ENCODE data around the gene RASL10A.
"Not testable (repeated sequence)": the region's sequence is repeated elsewhere in the genome, so short reads cannot be mapped to it uniquely, and the experiment has no call there.

Gene RASL10A, protein sequence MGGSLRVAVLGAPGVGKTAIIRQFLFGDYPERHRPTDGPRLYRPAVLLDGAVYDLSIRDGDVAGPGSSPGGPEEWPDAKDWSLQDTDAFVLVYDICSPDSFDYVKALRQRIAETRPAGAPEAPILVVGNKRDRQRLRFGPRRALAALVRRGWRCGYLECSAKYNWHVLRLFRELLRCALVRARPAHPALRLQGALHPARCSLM

DNA sequence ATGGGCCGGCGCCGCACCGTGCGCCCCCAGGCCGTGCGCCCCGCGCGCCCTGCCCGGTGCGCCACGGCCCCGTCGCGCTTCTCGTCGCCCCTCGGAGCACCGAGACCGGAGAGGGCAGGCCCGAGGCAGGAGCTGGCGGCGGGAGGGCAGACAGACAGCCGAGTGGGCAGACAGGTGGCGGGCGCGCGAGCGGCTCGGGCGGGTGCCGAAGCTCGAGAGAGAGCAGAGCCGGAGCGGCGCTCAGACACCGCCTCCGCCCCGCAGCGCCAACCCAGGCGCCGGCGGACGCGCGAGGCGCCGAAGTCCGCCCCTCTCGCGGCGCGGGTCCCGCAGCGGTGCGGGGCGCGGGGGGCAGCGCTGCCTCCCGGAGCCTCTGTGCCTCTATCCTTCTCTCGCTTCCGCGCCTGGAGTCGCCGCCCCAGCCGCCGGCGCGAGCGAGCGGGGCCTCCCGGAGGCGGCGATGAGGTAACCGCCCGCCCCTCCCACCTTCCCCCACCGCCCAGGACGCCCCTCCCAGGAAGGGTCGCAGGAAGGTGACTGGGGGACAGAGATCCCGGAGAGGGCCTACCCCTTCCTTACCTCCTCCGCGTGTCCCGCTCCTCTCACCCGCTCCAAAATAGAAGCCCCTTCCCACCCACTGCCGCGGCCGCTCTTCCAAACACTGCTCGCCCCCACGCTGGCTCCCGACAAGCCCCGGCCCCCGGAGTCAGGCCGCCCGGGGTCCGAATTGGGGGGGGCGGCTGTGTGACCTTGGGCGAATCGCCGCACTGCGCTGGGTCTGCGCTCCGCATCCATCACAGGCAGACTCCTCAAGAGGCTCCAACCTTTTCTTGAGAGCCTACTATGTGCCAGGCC, at the start of gene RASL10A:
TSS of gene RASL10A (minus strand) at position 412 of the 855 bp plus-strand sequence. CDS start 451 bp downstream, outside the sequence.
- DNase-seq: no peak

DNA sequence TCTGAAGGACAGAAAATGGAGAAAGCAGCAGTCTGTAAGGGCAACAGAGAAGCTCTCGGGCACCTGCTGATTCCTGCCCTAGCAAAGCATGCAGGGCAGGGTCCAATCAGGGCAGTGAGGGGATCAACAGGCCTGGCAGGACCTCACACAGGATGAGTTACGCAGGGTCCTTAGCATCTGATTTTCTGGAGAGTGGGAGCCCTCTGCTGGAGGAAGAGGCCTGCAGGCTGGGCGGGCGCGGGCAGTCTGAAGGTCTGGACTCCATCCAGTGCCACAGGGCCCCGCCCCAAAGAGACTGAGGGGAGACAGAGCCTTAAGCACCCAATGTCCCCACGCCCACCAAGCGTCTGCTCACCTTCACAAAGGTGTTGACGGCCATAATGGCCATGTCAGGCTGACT, 44.0 kb upstream of the RASL10A start:
- no peak for DNase-seq

DNA sequence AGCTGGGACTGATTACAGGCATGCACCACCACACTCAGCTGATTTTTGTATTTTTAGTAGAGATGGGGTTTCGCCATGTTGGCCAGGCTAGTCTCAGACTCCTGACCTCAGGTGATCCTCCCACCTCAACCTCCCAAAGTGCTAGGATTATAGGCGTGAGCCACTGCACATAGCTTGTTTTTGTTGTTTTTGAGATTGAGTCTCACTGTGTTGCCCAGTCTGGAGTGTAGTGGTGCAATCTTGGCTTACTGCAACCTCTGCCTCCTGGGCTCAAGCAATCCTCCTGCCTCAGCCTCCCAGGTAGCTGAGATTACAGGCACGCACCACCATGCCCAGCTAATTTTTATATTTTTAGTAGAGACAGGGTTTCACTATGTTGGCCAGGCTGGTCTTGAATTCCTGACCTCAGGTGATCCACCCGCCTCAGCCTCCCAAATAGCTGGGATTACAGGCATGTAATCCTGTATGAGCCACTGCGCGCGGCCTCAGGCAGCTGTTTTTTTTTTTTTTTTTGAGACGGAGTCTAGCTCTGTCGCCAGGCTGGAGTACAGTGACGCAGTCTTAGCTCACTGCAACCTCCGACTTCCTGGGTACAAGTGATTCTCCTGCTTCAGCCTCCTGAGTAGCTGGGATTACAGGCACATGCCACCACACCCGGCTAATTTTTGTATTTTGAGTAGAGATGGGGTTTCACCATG, 41.8 kb upstream of the RASL10A start:
- not testable (repeated sequence) for DNase-seq

DNA sequence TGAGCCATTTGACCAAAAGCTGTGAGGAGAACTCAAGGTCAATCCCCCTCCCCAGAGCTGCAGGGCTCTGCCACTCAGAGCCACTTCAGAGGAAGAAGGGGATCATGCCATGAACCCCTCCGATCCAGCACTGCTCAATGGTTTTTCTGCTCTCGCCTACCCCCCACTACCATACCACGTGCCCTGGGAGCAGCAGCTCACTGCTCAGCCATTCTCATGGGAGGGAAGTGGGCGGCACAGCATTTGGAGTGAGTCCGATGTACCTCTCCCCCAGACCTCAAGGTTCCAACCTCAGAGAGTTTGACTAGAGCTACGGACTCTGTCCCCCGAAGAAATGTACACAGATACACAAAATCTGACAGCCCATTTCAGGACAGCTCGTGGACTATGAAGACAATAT, 38.4 kb upstream of the RASL10A start:
- no peak for DNase-seq

DNA sequence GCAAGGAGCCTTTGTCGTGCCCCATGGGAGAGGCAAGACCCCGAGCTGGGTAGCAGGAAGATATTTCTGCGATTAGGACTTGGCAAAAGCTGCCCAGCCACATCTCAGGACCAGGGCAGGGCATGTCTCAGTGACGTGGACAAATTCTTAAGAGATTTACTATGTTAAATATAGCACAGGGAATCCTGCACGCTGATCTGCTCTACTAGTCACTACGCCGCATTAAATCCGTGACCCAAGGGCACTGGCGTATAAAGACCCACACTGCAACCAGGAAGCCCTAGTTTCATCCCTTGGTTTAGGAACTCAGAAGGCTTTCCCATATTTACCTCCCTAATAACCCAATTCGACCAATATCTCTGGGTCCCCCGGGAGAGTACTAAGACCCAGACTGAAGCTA, 37.8 kb upstream of the RASL10A start:
- DNase-seq: no peak

DNA sequence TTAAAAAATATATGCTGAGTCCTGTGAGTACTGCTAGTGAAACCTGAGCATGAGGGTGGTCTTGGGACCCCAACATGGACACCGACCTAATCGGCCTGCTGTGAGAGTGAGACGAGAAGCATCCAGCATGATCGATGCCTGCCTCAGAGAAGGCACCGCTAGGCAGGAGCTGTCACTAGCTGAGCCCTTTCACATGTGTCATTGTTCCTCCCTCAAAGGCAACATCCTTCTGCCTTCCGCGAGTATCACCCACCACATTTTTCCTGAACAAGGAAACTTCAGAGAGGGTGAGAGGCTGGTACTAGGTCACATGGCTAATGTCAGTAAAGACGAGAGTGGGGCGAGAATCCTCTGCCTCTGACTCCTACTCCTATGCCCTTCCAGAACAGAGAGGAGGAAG, 37.3 kb upstream of the RASL10A start:
- no peak for DNase-seq

DNA sequence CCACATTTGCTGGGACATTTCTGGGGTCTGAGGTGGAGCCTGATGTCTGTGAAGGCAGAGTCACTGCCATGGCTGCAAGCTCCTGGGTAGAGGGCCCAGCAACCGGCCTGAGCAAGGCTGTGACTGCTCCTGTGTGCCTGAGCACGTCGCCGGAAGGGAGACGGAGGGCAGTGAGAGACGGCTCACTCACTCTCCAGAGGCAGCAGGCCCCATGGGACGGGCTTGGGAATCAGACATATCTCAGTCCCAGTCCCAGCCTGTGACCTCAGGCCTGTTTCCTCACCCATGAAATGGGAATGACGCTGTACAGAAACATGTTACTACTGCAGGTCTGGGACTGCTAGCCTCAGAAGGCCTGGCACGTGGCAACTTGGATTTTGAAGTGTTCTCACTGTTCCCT, 36.4 kb upstream of the RASL10A start:
- DNase-seq: no peak

DNA sequence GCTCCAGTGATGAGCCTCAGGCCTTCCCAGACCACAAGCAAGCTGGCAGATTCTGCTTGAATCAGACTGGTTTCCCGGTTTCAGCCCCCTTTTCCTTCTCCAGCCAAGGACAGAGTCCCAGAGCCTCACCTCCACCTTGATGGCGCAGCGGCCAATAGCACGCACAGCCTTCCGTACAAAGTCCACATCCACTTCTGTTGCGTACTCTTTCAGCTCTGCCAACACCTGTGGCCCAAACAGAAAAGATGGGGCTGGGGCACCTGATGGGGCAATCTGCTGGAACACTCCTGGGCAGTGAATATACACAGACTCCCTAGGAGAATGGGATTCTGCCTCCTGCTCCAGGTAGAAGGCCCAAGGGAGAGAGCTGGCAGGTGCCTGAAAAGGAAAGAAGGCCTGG, 35.5 kb upstream of the RASL10A start:
- no peak for DNase-seq

DNA sequence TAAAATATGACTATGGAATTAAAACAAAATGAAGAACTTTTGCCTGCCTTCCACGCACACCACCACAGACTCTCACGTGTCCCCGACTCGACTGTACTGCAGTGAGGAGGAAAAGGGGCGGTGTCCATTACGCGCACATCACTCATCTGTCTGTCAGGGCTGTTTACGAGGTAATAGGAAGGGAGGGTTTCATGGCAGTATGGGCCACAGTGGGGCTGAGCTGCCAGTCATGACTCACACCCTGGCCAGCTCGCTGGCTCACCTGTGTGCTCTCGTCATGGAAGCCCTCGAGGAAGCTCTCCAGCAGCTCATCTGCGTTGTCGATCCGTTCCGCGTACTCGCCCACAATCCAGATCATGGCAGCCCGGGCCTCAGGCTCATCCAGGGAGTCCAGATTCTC, 33.5 kb upstream of the RASL10A start:
- no peak for DNase-seq

DNA sequence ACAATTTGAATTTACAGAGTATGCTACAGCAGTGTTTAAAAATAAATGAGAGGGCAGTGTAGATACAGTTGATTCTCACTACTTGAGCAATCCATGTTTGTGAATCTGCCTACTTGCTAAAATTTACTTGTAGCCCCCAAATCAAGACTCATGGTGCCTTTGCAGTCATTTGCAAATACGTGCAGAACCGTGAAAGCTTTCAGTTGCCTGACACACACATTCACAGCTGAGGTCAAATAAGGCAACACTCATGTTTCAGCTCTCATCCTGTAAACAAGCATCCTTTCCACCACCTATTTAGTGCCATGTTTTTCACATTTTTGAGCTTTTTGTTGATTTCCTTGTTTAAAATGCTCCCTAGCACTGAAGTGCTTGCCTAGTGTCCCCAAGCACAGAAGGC, 32.5 kb upstream of the RASL10A start:
- DNase-seq: no peak

DNA sequence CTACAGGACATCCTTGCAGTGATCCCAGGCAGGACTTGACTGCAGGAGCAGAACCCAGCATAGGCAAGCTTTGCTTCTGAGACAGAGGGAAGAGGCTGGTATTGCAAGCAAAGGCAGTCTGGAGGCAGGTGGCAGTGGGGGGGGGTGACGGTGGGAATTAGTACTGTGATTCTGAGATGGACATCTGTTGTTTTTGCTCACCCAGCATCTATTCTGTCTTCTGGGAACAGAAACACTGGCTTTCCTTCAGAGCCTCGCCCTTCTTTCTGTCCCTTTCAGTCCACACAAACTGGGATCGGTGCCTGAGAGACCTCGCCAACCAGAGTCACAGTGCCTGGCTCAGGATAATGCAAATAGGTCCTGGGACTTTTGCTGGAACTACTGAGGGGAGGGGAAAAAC, 31.2 kb upstream of the RASL10A start:
- DNase-seq: no peak

DNA sequence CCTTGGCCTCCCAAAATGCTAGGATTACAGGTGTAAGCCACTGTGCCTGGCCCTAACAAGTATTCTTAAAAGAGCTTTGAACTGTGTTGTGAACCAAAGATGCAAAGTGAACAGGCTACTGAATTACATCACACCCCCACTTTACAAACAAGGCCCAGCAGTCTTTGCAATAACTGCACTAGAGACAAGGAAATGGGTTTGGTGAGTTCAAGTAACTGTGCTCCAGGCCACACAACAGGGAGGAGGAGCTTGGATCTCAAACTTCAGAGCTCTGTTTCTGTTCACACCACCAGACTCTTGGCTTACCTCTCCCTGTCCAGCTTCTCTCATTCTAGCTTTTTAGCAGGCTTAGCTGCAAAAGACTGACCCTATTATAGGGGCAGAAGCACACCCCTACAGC, 30.4 kb upstream of the RASL10A start:
- no peak for DNase-seq

DNA sequence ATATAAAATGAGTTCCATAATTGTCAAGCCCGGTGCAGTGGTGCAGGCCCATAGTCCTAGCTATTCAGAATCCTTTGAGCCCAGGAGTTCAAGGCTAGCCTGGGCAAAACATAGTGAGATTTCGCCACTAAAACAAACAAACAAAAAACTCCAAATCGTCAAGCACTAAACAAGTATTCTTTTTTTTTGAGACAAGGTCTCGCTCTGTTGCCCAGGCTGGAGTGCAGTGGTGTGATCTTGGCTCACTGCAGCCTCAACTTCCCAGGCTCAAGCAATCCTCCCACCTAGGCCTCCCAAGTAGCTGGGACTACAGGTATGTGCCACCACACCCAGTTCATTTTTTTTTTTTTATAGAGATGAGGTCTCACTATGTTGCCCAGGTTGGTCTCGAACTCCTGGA, 29.4 kb upstream of the RASL10A start:
- not testable (repeated sequence) for DNase-seq

DNA sequence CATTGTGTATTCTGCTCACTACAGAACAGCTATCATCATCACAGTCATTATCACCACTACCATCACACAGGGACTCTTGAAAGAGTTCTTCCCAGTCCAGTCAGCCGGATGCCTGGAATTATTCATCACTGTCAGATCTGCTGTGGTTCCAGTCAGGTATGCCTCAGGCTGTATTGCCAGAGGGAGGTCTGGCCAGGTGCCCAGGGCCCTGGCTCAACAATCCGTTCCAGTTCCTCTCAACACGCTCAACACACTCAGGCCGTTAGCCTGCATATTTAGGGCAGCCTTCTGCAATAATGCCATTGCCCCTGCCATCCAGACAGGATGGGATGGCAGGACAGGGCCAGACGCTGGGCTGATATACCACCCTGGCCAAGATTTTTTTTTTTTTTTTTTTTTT, 28.6 kb upstream of the RASL10A start:
- peak; percentile 69 for DNase-seq

DNA sequence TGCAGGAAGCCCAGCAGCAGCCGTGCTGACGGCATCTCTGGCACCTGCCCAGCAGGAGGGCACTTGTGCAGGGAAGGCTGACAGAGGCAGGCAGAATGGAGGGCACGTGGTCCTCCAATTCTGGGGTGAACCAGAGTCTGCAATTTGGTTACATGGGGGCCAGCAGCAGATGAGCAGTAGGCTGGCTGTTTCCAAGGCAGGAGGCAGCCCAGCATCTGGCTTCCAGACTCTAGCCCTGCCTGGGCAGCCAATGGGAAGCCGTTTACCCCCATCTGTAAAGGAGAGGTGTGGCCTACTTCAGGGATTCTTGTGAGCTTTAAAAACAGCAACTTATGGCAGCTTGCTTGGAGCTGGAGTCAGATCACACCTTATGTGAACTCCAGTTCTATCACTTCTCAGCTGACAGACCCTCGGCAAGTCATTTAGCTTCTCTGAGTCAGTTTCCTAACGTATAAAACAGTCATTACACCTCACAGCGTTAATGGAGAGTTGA, 27.9 kb upstream of the RASL10A start:
- DNase-seq: peak; percentile 55

DNA sequence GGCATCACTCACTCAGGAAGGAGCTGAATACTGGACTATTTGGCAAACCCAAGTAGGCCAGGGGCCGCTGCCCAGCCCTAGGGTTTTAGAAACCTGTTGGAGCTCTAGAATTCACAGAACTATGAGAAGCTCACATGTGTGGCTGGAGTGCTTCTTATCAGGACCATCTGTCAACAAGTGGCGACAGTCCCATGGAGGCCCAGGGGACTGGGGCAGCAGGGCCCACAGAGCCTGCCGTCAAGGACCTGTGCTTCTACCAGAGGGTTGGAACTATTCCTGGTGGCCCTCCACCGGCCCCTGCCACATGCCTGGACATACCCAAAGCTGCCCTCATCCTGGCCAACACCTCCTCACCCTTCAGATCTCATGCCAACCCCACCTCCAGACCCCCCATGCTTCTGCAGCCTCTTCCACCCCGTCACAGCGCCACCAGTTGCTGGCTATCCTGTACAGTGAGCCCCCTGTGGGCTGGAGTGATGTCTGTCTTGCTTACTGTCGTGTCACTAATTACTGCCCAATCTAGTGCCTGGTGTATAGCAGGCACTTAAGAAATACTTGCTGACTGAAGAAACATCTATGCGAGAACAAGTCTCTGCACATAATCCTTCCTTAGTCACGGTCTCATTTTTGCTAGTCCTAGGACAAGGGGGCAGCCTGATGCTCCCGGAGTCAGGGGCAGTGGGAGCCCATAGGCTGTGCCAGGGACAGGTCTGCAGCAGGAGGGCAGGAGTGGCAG, 27.2 kb upstream of the RASL10A start:
- no peak for DNase-seq

DNA sequence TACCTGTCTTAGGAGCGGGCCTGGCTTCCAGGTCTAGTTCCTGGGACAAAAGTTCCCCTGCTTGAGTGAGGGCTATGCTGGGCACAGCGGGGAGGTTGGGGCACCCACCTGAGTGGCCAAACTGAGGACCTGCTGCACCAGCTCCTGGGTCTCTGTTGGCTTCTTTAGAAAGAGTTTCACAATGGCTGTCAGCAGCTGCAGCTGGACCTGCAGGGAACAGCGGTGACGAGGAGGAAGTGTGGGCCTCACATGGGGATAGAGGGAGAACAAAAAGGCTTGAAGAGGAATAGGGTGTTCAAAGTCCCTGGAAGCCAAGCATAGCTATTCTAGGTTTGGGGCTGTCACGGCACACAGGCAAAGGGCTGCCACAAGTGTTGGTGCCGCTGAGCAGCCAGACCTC, 26.7 kb upstream of the RASL10A start:
- DNase-seq: no peak

DNA sequence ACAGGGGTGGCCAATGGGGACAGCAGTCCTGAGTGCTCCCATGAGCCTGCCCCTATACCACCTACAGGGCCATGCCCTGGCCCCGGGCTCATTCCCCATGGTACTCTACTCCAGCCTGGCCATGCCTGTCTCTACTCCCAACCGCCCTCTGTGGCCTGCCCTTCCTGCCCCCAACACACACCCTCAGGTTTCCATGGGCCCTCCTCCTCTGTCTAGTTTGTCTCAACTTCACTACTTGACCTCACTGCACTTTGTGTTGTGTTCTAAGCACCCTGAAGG, 26.3 kb upstream of the RASL10A start:
- no peak for DNase-seq

DNA sequence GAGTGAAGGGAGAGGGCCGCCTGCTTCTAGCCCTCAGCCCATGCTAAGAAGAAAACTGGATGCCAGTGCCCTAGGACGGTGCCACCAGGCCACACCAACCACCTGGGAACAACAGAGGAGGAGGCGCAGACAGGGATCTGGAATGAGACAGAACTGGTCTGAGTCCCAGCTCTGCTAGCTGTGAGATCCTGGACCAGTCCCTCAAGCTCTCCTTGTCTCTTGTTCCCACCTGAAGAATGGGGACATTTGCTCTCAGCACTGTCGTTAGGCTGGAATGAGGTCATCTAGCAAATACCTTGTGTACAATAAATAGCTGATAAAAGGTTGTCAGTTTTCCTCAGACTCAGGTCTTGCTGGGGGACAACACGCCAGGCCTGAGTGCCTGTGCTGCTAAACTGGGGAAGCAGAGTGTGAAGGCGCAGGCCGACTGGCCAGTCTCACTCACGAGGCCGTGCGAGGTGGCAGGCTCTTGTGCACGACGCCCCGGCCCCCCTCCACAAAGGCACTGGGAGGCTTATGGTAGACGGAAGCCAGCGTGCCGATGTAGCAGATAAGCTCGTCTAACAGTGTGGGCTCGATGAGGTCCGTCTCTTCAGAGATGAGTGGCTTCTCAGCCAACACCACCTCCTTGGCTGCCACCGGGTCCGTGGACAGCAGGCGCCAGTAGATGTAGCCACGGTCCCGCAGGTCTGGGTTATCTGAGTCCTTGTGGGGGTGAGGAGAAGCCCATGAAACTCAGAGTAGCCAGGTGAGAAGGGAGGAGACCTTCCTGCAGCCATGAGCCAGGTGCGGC, 25.8 kb upstream of the RASL10A start:
- no peak for DNase-seq

DNA sequence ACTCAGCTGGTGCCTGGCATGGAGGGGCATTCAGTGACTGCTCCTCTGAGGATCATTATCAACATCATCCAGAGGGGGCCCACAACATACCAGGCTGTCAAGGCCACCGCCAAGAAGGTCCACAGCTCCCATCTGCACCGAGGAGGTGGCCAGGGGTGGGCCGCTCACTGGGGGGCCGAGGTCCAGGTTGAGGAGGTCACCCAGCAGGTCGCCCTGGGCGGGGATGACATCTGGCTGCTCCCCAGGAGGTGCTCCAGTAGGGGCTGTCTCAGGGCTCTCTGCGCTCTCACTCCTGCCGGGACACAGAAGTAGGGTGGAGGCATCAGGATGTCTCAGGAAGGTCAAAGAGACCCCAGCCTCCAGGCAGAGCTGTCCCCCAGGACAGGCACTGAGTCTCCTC, 25.1 kb upstream of the RASL10A start:
- no peak for DNase-seq

DNA sequence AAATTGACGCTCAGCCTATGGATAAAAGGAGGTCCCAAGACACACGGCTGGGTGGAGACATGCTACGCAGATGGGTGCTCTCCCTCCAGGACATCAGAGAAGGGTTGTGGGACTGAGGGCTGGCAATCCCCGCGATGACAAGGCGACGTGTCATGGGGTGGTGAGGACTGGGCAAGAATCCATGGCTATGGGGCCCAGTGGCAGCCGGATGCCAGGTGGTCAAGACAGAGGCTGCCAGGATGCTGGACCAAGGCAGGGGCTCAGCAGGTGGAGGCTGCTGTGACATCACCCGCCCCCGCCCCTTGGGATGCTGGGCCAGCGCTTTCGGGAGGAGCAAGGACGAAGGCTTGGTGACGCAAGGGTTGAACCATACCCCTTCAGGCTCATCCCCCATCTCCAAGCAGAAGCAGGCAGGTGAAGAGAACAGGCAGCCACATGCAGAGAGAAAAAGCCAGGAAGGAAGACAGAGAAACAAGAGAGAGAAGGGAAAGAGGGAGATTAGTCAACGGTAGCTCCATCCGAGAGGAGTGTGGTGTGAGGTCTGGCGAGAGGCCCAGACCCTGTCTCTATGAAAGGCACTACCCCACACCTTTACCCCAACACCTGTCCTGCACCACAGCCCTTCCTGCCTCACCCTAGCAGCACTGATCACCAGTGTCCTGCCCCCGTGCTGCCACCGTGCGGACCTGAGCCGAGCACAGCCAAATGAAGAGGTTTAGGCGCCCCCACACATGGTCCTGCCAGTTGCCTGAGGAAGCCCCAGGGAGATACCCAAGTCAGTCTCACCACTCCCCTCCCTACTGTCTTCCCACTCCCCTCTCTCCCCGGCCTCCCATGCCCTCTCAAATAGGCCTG, 24.1 kb upstream of the RASL10A start:
- DNase-seq: no peak

DNA sequence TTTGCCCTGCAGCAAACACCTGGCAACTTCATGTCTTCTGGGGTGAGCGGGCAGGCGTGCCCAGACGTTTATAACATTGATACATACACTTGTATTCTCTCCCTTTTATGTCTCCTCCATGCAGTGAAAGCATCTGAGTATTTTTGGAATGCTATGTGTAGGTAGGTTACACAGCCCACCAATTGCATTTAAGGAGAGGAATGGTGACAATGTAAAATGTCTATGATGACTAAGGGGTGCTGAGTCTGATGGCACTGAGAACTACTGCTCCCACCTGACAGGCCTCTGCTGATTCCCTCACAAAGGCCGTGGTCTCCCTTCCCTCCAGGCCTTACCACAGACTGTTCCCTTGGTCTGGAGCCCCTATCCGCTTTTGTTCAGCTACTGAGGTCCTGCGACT, 22.9 kb upstream of the RASL10A start:
- DNase-seq: no peak
